GM18498 (cell line): ENCODE results near the gene TGIF2.
"Not testable (repeated sequence)": the region's sequence is repeated elsewhere in the genome, so short reads cannot be mapped to it uniquely, and the experiment has no call there.

Experiments used
- ATAC-seq: cut with Tn5 transposase; IDR thresholded peaks from one replicate; pipeline ENCODE4 v1.9.1; 2021; ENCODE audit warnings: mild to moderate bottlenecking, moderate library complexity; ENCODE audit not compliant: unreplicated experiment

The TGIF2 gene

DNA sequence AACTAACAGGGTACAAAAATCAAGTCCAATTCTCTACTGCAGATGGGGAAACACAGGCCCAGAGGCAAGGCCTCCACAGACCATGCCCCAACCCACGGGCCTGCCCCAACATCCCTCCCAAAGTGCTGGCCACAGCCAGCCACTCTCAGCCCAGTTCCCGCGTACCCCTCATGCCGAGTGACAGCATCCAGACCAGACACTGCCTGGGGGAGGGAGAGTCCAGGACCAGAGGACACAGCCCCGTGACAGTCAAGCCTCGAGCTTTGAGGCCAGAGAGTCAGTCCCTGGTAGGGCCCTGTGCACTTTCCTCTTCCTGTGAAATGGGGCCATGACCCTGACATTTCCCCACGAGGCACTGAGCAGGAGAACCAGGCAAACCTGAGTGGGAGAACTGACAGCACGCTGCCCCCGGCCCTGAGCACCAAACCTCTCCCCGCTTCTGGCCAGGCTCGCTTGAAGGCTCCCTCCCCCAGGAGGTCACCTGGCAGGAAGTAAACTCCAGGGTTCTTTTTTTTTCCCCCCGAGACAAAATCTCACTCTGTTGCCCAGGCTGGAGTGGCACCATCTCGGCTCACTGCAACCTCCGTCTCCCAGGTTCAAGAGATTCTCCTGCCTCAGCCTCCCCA, 27.2 kb upstream of the TGIF2 start:
- no peak for ATAC-seq

- no peak for ATAC-seq
Measured at GRCh38 chr20:36547186-36548005, 26.0 kb upstream of the TGIF2 start.

- ATAC-seq, result no peak
Measured at GRCh38 chr20:36548006-36548315, 25.4 kb upstream of the TGIF2 start.

DNA sequence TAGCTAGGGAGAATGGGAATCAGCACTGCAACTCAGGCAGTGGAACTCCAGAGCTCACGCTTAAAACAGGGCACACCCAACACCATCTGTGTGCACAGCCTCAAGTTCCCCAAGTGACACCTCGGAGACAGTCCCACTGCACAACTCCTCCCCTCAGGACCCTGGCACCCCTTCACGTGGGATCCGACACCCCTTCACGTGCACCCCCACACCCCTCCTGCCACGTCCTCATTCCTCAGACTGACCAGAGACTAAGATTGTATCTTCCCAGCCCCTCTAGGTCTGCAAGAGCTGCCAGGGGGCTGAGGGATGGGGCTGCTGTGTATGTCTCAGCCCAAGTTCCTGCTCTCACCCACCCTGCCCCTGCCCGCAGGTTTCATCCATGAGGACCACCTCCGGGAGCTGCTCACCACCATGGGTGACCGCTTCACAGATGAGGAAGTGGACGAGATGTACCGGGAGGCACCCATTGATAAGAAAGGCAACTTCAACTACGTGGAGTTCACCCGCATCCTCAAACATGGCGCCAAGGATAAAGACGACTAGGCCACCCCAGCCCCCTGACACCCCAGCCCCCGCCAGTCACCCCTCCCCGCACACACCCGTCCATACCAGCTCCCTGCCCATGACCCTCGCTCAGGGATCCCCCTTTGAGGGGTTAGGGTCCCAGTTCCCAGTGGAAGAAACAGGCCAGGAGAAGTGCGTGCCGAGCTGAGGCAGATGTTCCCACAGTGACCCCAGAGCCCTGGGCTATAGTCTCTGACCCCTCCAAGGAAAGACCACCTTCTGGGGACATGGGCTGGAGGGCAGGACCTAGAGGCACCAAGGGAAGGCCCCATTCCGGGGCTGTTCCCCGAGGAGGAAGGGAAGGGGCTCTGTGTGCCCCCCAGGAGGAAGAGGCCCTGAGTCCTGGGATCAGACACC, 24.4 kb upstream of the TGIF2 start:
- ATAC-seq, result no peak

DNA sequence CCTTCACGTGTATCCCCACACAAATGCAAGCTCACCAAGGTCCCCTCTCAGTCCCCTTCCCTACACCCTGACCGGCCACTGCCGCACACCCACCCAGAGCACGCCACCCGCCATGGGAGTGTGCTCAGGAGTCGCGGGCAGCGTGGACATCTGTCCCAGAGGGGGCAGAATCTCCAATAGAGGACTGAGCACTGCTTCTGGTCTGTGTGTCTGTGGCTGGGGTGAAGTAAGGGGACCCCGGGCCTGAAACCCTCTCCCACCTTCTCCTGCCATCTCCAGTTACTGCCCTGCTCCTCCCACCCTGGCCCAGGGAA, 23.8 kb upstream of the TGIF2 start:
- no peak for ATAC-seq

DNA sequence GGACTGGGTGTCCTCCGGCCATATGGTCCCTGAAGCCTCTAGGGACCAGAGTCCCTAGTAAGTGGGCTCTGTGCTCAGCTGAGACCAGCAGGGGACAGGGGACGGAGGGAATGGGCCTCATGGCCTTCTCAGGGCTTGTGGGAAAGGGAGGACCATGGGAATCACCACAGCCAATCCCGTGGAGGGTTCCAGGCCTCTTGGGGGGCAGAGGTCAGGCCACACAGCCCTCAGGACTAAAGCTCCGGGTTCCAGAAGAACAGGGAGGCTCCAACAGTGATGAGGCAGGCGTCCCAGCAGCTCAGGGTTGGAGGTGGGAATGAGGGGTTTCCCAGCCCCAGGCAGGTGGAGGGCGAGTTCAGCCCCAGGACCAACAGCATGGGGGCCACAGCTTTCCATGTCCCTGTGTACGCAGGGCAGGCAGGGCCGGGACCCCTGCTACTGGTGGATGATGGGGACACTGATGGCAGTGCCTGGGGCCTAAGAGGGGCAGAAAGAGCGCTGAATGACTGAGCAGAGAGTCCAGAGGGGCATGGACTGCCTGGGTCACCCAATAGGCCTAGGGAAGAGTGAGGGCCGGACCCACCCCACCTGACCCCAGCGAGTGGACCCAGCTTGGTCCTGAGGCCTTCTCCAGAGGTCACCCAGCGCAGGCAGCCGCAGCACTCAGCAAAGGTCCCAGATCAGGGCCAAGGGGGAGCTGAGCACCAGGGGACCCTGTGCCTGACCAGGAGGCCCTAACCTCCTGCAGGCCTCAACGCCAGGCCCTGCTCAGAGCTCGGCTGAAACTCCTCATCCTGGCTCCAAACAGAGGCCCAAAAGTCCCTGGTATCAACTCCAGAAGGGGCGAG, 23.2 kb upstream of the TGIF2 start:
- no peak for ATAC-seq

DNA sequence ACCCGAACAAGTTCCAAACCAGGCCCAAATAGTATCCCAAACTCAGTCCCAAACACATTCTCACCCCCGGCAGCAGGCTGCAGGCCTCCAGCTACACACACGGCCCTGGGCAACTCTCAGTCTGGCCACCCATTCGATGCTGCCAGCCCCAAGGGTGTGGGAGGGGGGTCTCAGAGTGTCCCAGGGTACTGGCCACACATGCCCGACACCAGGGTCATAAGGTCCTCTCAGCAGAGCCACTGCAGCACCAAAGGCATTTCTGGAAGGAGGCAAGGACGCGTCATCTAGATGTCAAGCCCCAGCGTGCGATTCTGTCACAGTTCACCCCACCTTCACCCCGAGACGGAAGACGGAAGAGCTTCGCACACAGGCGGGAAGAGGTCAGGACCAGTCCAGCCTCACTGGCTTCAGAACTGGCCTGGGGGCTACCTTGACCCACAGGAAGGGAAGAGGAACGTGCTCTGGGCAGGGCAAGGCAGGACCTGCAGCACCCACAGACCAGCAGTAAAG, 22.6 kb upstream of the TGIF2 start:
- no peak for ATAC-seq

DNA sequence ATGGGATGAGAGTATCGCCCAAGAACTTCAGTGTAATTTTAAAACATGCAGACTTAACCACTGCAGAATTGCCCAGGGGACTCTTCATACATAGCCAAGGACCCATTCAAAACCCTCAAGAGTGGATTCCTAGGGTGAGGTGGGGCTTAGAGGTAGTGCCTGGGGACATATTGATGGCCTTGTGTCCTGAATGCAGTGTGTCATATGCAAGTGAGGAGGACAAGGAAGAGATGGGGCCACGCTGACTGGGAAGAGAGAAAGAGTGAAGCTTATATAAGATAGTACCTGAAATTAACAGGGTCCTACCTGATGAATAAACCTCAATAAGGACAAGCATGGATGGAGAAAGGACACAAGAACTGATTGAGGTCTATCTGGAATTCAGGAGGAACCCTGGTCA, 18.1 kb upstream of the TGIF2 start:
- no peak for ATAC-seq

GRCh38 chr20:36562724-36563123, 10.7 kb upstream of the TGIF2 start:
- ATAC-seq, result no peak

DNA sequence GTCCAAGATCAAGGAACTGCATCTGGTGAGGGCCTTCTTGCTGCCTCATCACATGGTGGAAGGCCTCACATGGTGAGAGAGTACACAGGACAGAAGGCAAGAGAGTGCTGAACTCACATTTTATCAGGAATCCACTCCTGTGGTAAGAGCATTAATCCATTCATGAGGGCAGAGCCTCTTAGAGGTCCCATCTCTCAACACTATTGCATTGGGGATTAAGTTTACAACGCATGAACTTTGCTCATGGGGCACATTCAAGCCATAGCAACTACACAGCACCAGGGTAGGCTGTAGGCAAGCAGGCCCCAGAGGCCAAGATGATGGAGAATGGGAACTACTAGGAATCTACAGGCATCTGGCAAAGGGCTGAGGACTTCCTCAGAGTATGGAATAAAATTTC, 10.0 kb upstream of the TGIF2 start:
- ATAC-seq, result no peak

- not testable (repeated sequence) for ATAC-seq
Measured at GRCh38 chr20:36564078-36564725, 9.2 kb upstream of the TGIF2 start.

DNA sequence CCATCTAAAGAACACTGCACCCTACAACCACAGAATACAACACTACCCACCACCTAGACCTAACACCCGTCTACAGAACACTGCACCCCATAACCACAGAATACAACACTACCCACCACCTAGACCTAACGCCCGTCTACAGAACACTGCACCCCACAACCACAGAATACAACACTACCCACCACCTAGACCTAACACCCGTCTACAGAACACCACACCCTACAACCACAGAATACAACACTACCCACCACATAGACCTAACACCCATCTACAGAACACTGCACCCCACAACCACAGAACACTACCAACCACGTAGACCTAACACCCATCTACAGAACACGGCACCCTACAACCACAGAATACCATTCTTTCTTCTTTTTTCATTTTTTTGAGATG, 8.7 kb upstream of the TGIF2 start:
- not testable (repeated sequence) for ATAC-seq

DNA sequence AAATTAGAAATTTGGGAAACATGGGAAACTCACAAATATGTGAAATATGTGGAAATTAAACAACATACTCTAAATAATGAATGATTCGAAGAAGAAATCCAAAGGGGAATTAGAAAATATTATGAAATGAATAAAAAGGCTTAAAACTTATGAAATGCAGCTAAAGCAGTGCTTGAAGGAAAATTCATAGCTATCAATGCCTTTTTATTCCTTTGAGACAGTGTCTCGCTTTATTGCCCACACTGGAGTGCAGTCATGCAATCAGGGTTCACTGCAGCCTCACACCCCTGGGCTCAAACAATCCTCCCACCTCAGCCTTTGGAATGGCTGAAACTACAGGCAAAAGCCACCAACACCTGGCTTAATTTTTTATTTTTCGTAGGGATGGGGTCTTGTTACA, 7.9 kb upstream of the TGIF2 start:
- ATAC-seq, result no peak

GRCh38 chr20:36569847-36570429, 3.5 kb upstream of the TGIF2 start:
- ATAC-seq, result no peak

DNA sequence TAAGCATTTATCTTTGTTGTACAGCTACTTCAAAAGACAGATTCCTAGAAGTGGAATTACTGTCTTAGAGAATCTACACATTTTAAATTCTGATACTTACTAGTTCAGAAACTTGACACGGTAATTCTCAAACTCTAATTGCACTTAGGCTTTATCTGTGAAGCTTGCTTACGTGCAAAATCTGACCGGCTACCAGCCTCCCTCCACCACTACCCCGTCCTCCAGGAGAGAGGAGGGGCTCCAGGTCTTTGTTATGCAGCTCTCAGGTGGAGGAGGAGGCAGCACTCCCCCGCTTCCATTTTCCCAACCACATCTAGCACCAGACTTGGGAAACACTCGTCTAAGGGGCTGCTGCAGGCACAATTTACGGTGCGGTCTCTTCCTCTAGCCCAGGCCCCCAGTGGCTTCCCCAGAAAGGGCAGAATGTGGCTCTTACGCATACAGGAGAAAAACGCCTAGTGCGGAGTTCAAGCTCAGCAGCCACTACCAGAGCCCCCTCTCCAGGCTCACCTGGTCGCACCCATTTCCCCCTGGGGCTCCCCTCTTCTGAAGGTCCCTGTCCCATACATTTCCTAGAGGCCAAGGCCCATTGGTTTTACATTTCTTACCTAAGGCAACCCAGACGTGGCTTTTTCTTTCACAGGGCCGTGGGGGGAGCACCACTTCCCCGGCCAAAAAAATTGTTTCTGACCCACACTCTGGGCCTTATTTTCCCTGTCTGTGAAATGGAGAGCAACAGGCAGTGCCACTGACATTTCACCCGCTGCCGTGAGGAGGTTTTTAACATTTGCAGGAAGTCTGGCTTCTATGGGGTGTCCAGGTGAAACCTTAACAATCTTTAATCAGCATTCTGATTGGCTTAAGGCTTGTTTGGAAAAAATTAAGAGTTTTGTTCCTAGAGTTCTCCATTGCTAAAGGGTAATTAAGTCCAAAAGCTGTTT, 1.6 kb upstream of the TGIF2 start:
- no peak for ATAC-seq

- peak; percentile 1 for ATAC-seq
Measured at GRCh38 chr20:36572701-36573102, 695 bp upstream of the TGIF2 start.

- no peak for ATAC-seq
Measured at GRCh38 chr20:36573798-36574365, 485 bp downstream of the TGIF2 start.

GRCh38 chr20:36574366-36575135, 1.2 kb downstream of the TGIF2 start:
- ATAC-seq, result no peak
